GM12875 (cell line): Measurements from ENCODE around the gene SLC16A10.

Source experiments
- H3K4me3 ChIP-seq: one replicate; pipeline ENCODE4 v1.5.1; 2011; ENCODE audit warnings: low read depth, low read length, control low read depth
- TF ChIP-seq, protein P1 (sequence below): IDR thresholded peaks from 2 replicates; pipeline ENCODE4 v1.5.1; 2011; ENCODE audit warnings: low read depth, mild to moderate bottlenecking, control low read depth, inconsistent platforms, low read length, moderate library complexity, borderline replicate concordance; ENCODE audit not compliant: insufficient read depth

Gene SLC16A10

DNA sequence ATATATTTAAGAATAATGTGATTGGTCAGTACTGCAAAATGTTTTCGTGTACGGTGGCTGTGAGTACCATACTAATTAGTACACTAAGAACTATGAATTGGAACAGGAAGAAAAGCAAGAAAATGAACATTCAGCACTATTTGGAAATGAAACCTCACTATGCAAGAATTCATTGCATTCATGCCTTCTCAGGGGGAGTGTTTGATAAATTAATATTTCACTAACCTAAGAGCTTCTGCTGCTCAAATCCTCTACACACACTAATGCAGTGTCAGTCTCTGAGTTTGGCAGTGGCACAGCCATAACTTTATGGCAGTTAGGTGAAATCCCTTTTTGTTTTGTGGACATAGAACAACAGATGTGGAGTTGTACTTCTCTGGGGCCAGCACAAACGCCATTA lies 60.1 kb downstream of the SLC16A10 start:
- no peak overlapping the region for H3K4me3 ChIP-seq
- TF ChIP-seq, protein P1, sequence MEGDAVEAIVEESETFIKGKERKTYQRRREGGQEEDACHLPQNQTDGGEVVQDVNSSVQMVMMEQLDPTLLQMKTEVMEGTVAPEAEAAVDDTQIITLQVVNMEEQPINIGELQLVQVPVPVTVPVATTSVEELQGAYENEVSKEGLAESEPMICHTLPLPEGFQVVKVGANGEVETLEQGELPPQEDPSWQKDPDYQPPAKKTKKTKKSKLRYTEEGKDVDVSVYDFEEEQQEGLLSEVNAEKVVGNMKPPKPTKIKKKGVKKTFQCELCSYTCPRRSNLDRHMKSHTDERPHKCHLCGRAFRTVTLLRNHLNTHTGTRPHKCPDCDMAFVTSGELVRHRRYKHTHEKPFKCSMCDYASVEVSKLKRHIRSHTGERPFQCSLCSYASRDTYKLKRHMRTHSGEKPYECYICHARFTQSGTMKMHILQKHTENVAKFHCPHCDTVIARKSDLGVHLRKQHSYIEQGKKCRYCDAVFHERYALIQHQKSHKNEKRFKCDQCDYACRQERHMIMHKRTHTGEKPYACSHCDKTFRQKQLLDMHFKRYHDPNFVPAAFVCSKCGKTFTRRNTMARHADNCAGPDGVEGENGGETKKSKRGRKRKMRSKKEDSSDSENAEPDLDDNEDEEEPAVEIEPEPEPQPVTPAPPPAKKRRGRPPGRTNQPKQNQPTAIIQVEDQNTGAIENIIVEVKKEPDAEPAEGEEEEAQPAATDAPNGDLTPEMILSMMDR = no peak

DNA sequence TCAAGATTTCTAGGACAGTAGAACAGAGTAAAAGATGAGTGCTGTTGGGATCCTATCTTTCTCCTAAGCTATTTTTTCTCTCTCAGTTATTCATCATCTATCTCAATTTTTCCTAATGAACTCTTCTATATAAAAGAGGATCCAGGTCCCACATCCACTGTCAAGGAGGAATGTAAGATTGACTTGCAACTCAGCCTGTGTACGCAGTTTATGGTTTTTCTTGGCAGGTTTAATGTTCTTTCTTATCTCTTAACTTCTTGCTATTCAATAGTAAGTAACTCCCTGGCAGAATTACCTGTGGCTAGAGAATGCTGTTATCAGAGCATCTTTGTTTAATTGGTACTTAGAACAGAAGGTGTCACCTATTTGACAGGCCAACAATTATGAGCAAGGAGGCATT lies 60.8 kb downstream of the SLC16A10 start:
- TF ChIP-seq, protein P1 = no peak
- no peak overlapping the region for H3K4me3 ChIP-seq

DNA sequence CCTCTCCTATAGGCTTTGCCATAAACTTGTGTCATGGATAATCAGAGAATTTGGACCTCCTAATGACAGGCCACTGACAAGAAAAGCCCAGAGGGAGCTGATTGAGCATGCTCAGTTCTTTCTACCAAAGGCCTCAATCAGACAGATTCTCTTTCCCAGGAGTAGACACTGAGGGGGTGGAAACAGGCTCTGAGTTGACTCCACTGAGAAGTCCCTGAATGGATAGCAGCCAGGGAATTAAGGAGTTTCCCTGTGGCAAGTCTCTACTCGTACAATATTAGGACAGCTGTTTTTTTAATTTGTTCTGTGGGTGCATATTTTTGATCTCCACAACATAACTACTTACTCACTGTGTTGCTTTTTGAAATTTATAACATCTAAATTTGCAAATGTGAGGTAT lies 63.3 kb downstream of the SLC16A10 start:
- no peak overlapping the region for H3K4me3 ChIP-seq
- TF ChIP-seq, protein P1 = no peak

DNA sequence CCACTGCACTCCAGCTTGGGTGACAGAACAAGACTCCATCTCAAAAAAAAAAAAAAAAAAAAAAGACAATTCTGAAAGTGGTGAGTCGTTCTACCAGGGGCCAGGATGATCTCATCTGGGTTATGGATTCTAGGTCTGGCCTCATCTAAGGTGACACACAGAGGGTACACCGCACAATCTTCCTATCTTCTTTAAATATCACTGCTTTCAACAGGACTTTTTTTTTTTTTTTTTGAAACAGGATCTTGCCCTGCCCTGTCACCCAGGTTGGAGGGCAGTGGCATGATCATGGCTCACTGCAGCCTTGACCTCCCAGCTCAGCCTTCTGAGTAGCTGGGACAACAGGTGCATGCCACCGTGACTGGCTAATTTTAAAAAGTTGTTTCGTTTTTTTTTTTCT lies 67.7 kb downstream of the SLC16A10 start:
- TF ChIP-seq, protein P1 = no peak
- no peak overlapping the region for H3K4me3 ChIP-seq

DNA sequence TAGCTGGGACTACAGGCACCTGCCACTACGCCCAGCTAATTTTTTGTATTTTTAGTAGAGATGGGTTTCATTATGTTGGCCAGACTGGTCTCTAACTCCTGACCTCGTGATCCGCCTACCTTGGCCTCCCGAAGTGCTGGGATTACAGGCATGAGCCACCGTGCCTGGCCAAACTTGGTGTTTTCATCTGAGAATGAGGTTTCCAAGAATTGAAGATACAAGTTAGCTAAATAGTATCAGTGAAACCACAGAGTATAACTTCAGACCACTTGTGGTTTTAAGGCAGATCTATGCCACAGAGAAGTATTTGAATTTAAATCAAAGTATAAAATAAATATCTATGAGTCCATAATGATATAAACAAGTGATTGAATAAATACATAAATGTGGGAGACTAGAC lies 70.1 kb downstream of the SLC16A10 start:
- TF ChIP-seq, protein P1 = no peak

DNA sequence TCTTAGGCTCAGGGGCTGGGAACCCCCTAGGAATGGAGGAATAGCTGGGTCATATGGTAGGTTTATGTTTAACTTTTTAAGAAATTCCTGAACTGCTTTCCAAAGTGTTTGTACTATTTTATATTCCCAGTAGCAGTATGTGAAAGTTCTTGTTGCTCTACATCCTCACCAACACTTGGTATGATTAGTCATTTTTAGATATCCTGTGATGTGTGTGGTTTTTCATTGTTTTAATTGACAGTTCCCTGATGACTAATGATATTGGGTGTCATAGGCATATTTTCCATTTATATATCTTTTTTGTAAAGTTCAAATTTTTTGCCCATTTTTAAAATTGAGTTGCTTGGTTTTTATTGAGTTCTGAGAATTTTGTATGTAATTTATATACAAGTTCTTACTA lies 72.3 kb downstream of the SLC16A10 start:
- no peak overlapping the region for H3K4me3 ChIP-seq

More for the DNA sequence above, 70.1 kb downstream of the SLC16A10 start:
- no peak overlapping the region for H3K4me3 ChIP-seq

DNA sequence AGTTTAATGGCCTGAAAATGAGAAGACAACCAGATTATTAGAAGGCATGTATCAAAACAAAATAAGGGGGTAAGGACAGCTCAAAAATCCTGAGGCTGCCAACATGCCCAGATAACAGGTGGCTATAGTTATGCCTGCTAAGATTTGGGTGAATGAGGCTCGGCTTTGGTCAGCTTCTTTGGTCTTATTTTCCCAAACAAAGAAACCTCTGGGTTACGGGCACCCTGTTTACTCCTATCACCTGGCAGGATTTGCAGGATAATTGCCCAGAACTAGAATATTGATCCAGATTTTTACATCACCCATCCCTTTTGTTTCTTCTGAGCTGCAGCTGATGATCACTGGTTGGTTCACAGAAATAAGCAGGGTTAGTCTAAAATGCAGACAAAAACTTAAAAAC lies 74.3 kb downstream of the SLC16A10 start:
- TF ChIP-seq, protein P1 = no peak
- no peak overlapping the region for H3K4me3 ChIP-seq

More for the DNA sequence above, 72.3 kb downstream of the SLC16A10 start:
- TF ChIP-seq, protein P1 = no peak
